ENCODE measurements around the gene H2AZ1. TPM values are rescaled to one million over a fixed set of nuclear protein-coding genes. Genes with fewer than 3 reads are reported as not detected.

The H2AZ1 gene
- total and polyA plus RNA-seq, 2 donors (not counting 1 experiment from before 2014, with no cell fraction given): 132 to 275 TPM

DNA sequence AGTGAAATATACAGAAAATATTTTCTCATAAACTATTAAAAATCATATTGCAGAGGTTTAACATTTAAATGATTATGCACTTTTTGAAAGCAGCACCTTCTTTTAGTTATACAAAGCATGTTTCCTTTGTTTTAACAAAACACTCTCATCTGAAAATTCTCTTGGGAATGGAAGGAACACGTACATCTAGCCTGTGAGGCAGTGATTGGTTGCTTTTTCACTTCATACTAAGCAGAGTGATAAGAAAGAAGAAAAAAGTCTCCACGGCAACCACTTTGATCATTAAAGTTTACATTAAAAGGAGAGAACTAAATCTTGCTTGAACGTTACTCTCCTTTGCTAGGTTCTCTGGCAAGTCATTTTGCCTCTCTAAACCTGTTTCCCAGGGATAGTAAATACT is 41.7 kb upstream of the H2AZ1 start:
- H2AFZ ChIP-seq (ENCODE audit: low read length): peak overlapping the region; percentile 16
- H3K36me3 ChIP-seq (ENCODE audit: control insufficient read depth, insufficient read depth, low read length): no peaks in the 10 kb centered on the region
- H4K20me1 ChIP-seq (ENCODE audit: control insufficient read depth, extremely low read depth, insufficient read depth, low read length): no peaks in the 10 kb centered on the region
- H3K4me2 ChIP-seq (ENCODE audit: extremely low read depth, insufficient read depth, low read length): no peak overlapping the region
- no peak overlapping the region for H3K27ac ChIP-seq (ENCODE audit: insufficient read depth, low read length)
- H3K4me1 ChIP-seq (ENCODE audit: control insufficient read depth, extremely low read depth, insufficient read depth, low read length): no peaks in the 10 kb centered on the region
- no peaks in the 10 kb centered on the region for H3K79me2 ChIP-seq (ENCODE audit: control insufficient read depth, insufficient read depth, low read length)
- no peak overlapping the region for H3K4me3 ChIP-seq (replicated peaks in 1 of 4; ENCODE audit: control extremely low read depth in 1 of 4, insufficient read depth in 1 of 4, low read depth in 3 of 4, low read length in 4 of 4)
- TF ChIP-seq CTCF (conservative IDR thresholded peaks at IDR 0.05 in 1 of 2, IDR thresholded peaks at IDR 0.05 in 1 of 2; ENCODE audit: low read depth in 1 of 2, low read length in 2 of 2): no peak
- DNase-seq (ENCODE audit: low read depth in 2 of 2): no peak
- no peaks in the 10 kb centered on the region for H3K27me3 ChIP-seq (ENCODE audit: control insufficient read depth, insufficient read depth, low read length)
- no peak overlapping the region for H3K9ac ChIP-seq (ENCODE audit: insufficient read depth, low read length)
- no peaks in the 10 kb centered on the region for H3K9me3 ChIP-seq (ENCODE audit: control insufficient read depth, insufficient read depth, low read depth, low read length)

- Histone ChIP-seq H3K9ac (ENCODE audit: insufficient read depth, low read length) (no peak overlapping the region), H3K4me1 (ENCODE audit: control insufficient read depth, extremely low read depth, insufficient read depth, low read length) (no peaks in the 10 kb centered on the region), H3K9me3 (ENCODE audit: control insufficient read depth, insufficient read depth, low read depth, low read length) (no peaks in the 10 kb centered on the region), H3K27ac (ENCODE audit: insufficient read depth, low read length) (no peak overlapping the region), H3K79me2 (ENCODE audit: control insufficient read depth, insufficient read depth, low read length) (no peaks in the 10 kb centered on the region), H3K4me3 (replicated peaks in 1 of 4; ENCODE audit: control extremely low read depth in 1 of 4, insufficient read depth in 1 of 4, low read depth in 3 of 4, low read length in 4 of 4) (no peak overlapping the region), H3K27me3 (ENCODE audit: control insufficient read depth, insufficient read depth, low read length) (no peaks in the 10 kb centered on the region), H4K20me1 (ENCODE audit: control insufficient read depth, extremely low read depth, insufficient read depth, low read length) (no peaks in the 10 kb centered on the region), H2AFZ (ENCODE audit: low read length) (no peak overlapping the region), H3K36me3 (ENCODE audit: control insufficient read depth, insufficient read depth, low read length) (no peaks in the 10 kb centered on the region), H3K4me2 (ENCODE audit: extremely low read depth, insufficient read depth, low read length) (no peak overlapping the region)
- no peak for TF ChIP-seq CTCF (conservative IDR thresholded peaks at IDR 0.05 in 1 of 2, IDR thresholded peaks at IDR 0.05 in 1 of 2; ENCODE audit: low read depth in 1 of 2, low read length in 2 of 2)
- no peak for TF ChIP-seq EZH2 (IDR thresholded peaks at IDR 0.05; ENCODE audit: low read length, missing control alignments)
- DNase-seq (ENCODE audit: low read depth in 2 of 2): no peak
Measured at GRCh38 chr4:99987681-99988080, 37.6 kb upstream of the H2AZ1 start.

DNA sequence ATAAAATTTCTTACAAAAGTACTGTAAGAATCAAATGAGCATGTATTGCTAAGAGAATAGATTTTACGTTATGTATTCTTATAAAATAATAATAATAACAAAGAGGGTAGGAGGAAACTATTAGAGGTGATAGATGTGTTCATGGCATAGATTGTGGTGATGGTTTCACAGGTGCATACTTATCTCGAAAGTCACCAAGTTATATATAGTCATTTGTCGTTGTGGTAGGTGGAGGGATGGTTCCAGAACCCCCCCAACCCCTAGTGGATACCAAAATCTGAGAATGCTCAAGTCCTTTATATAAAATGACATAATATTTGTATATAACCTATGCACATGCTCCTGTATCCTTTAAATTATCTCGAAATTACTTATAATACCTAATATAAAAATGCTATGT is 36.7 kb upstream of the H2AZ1 start:
- no peaks in the 10 kb centered on the region for H4K20me1 ChIP-seq (ENCODE audit: control insufficient read depth, extremely low read depth, insufficient read depth, low read length)
- H3K9ac ChIP-seq (ENCODE audit: insufficient read depth, low read length): no peak overlapping the region
- TF ChIP-seq CTCF (conservative IDR thresholded peaks at IDR 0.05 in 1 of 2, IDR thresholded peaks at IDR 0.05 in 1 of 2; ENCODE audit: low read depth in 1 of 2, low read length in 2 of 2): no peak
- no peak for TF ChIP-seq EZH2 (IDR thresholded peaks at IDR 0.05; ENCODE audit: low read length, missing control alignments)
- no peak overlapping the region for H2AFZ ChIP-seq (ENCODE audit: low read length)
- H3K4me2 ChIP-seq (ENCODE audit: extremely low read depth, insufficient read depth, low read length): no peak overlapping the region
- H3K27ac ChIP-seq (ENCODE audit: insufficient read depth, low read length): no peak overlapping the region
- H3K9me3 ChIP-seq (ENCODE audit: control insufficient read depth, insufficient read depth, low read depth, low read length): no peaks in the 10 kb centered on the region
- no peak overlapping the region for H3K4me3 ChIP-seq (replicated peaks in 1 of 4; ENCODE audit: control extremely low read depth in 1 of 4, insufficient read depth in 1 of 4, low read depth in 3 of 4, low read length in 4 of 4)
- no peaks in the 10 kb centered on the region for H3K36me3 ChIP-seq (ENCODE audit: control insufficient read depth, insufficient read depth, low read length)
- H3K27me3 ChIP-seq (ENCODE audit: control insufficient read depth, insufficient read depth, low read length): no peaks in the 10 kb centered on the region
- peaks cover 4% of the 10 kb centered on the region for H3K4me1 ChIP-seq (ENCODE audit: control insufficient read depth, extremely low read depth, insufficient read depth, low read length)
- H3K79me2 ChIP-seq (ENCODE audit: control insufficient read depth, insufficient read depth, low read length): no peaks in the 10 kb centered on the region
- DNase-seq (ENCODE audit: low read depth in 2 of 2): no peak

All from fibroblast of lung (primary cell).